ENCODE data around the gene SULT1A1. TPM values are rescaled to one million over a fixed set of nuclear protein-coding genes. Genes with fewer than 3 reads are reported as not detected.
"Not testable (repeated sequence)": the region's sequence is repeated elsewhere in the genome, so short reads cannot be mapped to it uniquely, and the experiment has no call there.

SULT1A1 gene
- total RNA-seq, 1 donor from 2014 or later, result 40.0 TPM

GRCh38 chr16:28612359-28613280, 2.8 kb upstream of the SULT1A1 start:
- ATAC-seq; intact Hi-C loops (cut with DNase I); DNase-seq (ENCODE audit: low spot score): not testable (repeated sequence)

DNA sequence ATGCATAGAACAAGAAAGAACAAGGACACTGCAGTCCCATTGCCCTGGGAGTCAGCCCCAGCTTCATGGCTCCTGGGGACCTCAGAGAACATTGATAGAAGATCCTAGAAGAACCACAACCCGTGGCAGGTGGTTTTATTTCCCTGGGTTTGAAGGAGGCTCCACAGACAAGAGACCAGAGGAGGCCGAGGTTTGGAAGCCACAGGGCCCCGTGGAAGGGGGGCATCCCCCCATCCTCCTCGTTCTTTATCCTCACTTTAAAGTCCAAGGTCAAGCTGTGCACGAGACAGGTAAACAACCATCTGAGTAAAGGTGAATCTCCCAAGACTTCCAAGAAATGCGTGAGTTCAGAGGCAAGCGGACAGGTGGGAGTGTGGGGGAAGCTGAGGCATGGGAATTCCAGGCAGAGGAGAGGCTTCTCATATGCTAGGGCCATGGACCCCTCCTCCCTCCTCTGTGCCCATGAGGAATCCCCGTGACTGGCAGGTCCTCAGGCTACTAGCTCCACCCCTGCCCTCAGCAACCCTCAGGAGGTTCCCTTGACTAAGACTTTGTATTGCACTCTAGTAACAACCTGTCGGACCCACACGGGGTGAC, 849 bp upstream of the SULT1A1 start:
- DNase-seq (ENCODE audit: low spot score) (no peak), ATAC-seq (no peak)
- intact Hi-C loops (cut with DNase I), result no loop called here

- ATAC-seq, result peak; percentile 31
These were observed 812 bp downstream of the SULT1A1 start for GRCh38 chr16:28608867-28609596.

GRCh38 chr16:28608496-28608808, 1.4 kb downstream of the SULT1A1 start:
- ATAC-seq; DNase-seq (ENCODE audit: low spot score); intact Hi-C loops (cut with DNase I): not testable (repeated sequence)

More at GRCh38 chr16:28608867-28609596, 812 bp downstream of the SULT1A1 start:
- DNase-seq (ENCODE audit: low spot score); intact Hi-C loops (cut with DNase I): not testable (repeated sequence)

GRCh38 chr16:28607681-28608495, 2.0 kb downstream of the SULT1A1 start:
- ATAC-seq; intact Hi-C loops (cut with DNase I); DNase-seq (ENCODE audit: low spot score): not testable (repeated sequence)

DNA sequence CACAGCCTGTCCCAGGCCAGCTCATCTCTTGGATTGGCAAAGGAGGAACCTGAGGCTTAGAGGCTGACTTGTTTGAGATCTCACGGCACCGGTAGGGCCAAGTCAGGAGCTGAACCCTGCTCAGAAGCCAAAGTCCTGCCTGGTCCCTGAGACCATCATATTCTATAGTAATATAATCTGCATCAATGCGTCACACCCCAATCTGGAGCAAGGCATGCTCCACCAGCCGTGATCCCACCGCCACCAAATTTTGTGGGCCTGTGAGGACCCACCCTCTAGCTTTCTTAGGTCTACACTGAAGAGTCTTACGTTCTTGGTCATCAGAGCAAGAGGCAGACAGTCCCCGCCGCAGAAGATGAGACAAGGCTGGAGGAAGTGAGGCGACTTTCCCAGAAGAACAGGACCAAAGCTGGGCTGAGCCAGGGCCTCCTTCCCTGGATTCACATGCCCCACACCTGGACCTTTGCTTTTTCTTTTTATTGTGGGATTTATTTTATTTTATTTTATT, 2.7 kb downstream of the SULT1A1 start:
- intact Hi-C loops (cut with DNase I), result no loop called here
- no peak for ATAC-seq
- no peak for DNase-seq (ENCODE audit: low spot score)

GRCh38 chr16:28606291-28607115, 3.3 kb downstream of the SULT1A1 start:
- DNase-seq (ENCODE audit: low spot score), result no peak
- intact Hi-C loops (cut with DNase I), result no loop called here
- no peak for ATAC-seq

DNA sequence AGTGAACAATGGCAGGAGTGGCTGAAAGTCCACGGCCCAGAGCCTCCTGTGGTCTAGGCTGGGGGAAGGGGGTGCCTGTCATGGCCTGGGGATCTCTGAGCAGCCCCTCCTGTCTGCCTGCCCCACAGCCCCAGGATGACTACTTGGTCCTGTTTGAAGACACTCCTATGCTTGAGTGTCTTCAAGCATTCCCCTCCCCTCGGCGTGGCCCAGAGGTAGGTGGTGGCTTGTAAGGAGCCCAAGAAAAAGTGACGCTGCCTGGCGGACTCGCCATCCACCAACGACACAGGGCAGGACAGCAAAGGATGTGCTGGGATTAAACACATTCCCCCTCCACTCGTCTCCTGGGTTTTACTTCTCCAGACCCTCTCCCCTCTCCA, 5.7 kb downstream of the SULT1A1 start:
- ATAC-seq, result no peak
- no peak for DNase-seq (ENCODE audit: low spot score)
- intact Hi-C loops (cut with DNase I), result no loop called here

- no peak for ATAC-seq
- intact Hi-C loops (cut with DNase I), result no loop called here
- DNase-seq (ENCODE audit: low spot score), result no peak
These were observed 6.3 kb downstream of the SULT1A1 start for GRCh38 chr16:28603381-28604185.

DNA sequence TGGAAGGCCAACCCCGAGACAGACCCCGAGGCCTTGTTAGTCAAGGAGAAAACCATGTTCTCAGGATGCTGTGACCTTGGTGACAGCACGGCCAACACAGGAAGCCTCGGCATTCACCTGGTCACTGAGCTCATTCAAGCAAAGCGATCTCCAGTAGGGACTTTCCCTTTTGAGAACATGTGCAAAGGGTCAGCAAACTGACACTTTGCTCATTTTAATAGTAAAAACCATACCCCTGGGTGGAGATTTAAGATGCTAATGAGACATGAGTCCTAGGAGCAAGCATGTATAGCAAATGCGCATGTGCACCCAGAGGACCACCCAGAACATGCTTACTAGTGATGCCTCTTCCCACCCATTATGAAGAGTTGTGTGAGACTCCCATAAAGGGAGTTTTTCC, 7.3 kb downstream of the SULT1A1 start:
- DNase-seq (ENCODE audit: low spot score) (no peak), ATAC-seq (no peak)
- intact Hi-C loops (cut with DNase I), result no loop called here

DNA sequence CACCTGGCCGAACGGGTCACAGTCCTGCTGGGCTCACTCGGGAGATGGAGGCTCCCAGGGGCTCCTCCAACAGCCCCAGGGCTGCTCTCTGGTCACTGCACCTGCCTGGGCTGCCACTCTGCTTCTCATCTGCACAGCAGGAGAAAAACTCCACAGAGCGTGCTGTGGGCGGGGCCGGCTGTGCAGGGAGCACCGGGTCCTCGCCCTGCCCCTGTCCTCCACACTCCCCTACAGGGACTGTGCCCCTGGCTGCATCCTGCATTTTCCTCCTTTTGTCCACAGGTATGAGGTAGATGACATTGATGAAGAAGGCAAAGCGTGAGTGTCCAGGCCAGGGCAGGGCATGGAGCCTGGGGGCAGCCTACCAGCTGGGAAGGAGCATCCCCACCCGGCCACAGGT, 7.8 kb downstream of the SULT1A1 start:
- ATAC-seq; intact Hi-C loops (cut with DNase I); DNase-seq (ENCODE audit: low spot score): not testable (repeated sequence)

DNA sequence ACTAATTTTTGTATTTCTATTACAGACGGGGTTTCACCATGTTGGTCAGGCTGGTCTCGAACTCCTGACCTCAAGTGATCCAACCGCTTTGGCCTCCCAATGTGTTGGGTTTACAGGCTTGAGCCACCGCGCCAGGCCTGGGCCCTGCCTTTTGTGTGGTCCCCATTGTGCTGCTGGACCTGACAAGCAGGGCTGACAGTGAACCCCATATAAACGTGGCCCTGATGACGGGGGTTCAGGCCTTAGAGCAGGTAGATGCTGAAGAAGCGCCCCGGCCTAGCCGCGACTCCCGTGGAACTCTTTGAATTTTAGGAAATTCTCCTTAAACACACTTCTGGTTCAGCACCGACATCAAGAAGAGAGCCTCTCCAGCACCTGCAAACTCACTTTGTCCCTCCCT, 8.3 kb downstream of the SULT1A1 start:
- ATAC-seq; intact Hi-C loops (cut with DNase I); DNase-seq (ENCODE audit: low spot score): not testable (repeated sequence)

DNA sequence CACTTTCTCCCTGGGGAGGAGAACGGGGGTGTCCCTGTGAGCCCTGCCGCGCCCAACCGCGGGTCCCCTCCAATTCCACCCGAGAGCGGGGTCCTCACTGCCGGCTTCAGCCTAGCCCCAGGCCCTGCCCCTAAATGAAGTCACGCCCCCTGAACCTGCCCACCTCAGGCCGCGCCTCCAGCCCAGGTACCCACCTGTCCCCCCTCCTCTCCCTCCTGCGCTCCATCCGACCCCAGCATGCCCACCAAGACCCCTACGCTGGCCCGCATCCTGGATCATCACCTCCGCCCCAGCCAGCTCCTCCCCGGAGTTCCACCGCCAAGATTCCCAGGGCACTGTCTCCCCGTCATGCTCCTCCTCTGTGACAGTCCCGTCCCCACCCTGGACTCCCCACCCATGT, 8.9 kb downstream of the SULT1A1 start:
- intact Hi-C loops (cut with DNase I); ATAC-seq; DNase-seq (ENCODE audit: low spot score): not testable (repeated sequence)

- ATAC-seq; intact Hi-C loops (cut with DNase I); DNase-seq (ENCODE audit: low spot score): not testable (repeated sequence)
These were observed 10.2 kb downstream of the SULT1A1 start for GRCh38 chr16:28599377-28600285.

GRCh38 chr16:28597692-28598261, 12.1 kb downstream of the SULT1A1 start:
- ATAC-seq (no peak), DNase-seq (ENCODE audit: low spot score) (no peak)
- intact Hi-C loops (cut with DNase I), result no loop called here

All from sciatic nerve (tissue), 2 donors.